ENCODE measurements around the gene OR11H12. TPM values are rescaled to one million over a fixed set of nuclear protein-coding genes. Genes with fewer than 3 reads are reported as not detected.
"Not testable (repeated sequence)": the region's sequence is repeated elsewhere in the genome, so short reads cannot be mapped to it uniquely, and the experiment has no call there.

OR11H12 gene
- total and polyA plus RNA-seq, 2 of the 4 experiments (the other 2 are of a cell fraction), result not detected

GRCh38 chr14:18646075-18646730, 45.3 kb downstream of the OR11H12 start:
- H3K4me2 ChIP-seq (ENCODE audit: low read depth, low read length); CTCF ChIA-PET; H3K9ac ChIP-seq (ENCODE audit: low read depth, low read length); H3K23ac ChIP-seq (ENCODE audit: low read depth, low read length); dilution Hi-C loops (cut with HindIII; ENCODE audit: low sequenced_read_pairs, unreplicated experiment); H3K56ac ChIP-seq (ENCODE audit: extremely low read depth, insufficient read depth, low read length); H3K14ac ChIP-seq (replicated peaks; ENCODE audit: low read depth, low read length); H3K18ac ChIP-seq (ENCODE audit: low read depth, low read length); POLR2A ChIA-PET (ENCODE audit: unreplicated experiment); H3K4ac ChIP-seq (ENCODE audit: low read depth, low read length); H2AK5ac ChIP-seq (ENCODE audit: low read depth, low read length); DNase-seq; in situ Hi-C loops (cut with MboI; ENCODE audit: low sequenced_read_pairs); intact Hi-C loops (cut with micrococcal nuclease); H2AK9ac ChIP-seq (replicated peaks; ENCODE audit: low read depth, low read length, poor library complexity); H3K4me3 ChIP-seq (ENCODE audit: insufficient read depth, low read depth, low read length); H3K79me1 ChIP-seq (ENCODE audit: low read depth in 1 of 2, low read length in 2 of 2); H3K27ac ChIP-seq (ENCODE audit: insufficient read depth, low read length); H2BK120ac ChIP-seq (ENCODE audit: low read depth, low read length); H2BK20ac ChIP-seq (ENCODE audit: low read depth, low read length); H2BK15ac ChIP-seq (ENCODE audit: low read depth, low read length); H2BK5ac ChIP-seq (ENCODE audit: low read depth, low read length, poor library complexity, severe bottlenecking); BruUV-seq (replicated peaks); H3K27me3 ChIP-seq (ENCODE audit: control insufficient read depth, insufficient read depth, low read length); H3K4me1 ChIP-seq (ENCODE audit: control insufficient read depth, insufficient read depth, low read length); H4K91ac ChIP-seq (ENCODE audit: insufficient read depth, low read depth, low read length); H3K36me3 ChIP-seq (ENCODE audit: control insufficient read depth, insufficient read depth, low read length); H3K9me1 ChIP-seq (ENCODE audit: insufficient read depth, low read length); ATAC-seq (ENCODE audit: low read depth); H4K5ac ChIP-seq (ENCODE audit: low read depth, low read length); H3K9me3 ChIP-seq (ENCODE audit: control insufficient read depth, insufficient read depth, low read length); H2AFZ ChIP-seq (replicated peaks; ENCODE audit: low read length, poor library complexity); H4K8ac ChIP-seq (ENCODE audit: low read depth in 2 of 2, low read length in 2 of 2); H4K20me1 ChIP-seq (ENCODE audit: insufficient read depth, low read length): not testable (repeated sequence)
- no CpG with 5 or more reads among the region's 45 CpGs for WGBS, 2 experiments (ENCODE audit: extremely low coverage in 2 of 2, insufficient read length in 1 of 2)

Small RNAs within 50 kb of the gene (microRNA-seq; reads per million reads assigned to microRNA genes)
- not detected for gene CR383656.6 (ENCODE audit: insufficient read depth, insufficient read length)
- gene CR383656.7 (ENCODE audit: insufficient read depth, insufficient read length), result not detected
- not detected for gene CR383656.9 (ENCODE audit: insufficient read depth, insufficient read length)

Small RNAs within 50 kb of the gene (small RNA-seq; reads per million reads assigned to genes)
- gene CR383656.6 (0 reads per million in 5 experiments), gene CR383656.7 (0 reads per million in 5 experiments), gene CR383656.9 (0 reads per million in 5 experiments)
